ENCODE measurements around the gene LHX6. TPM values are rescaled to one million over a fixed set of nuclear protein-coding genes. Genes with fewer than 3 reads are reported as not detected.

The LHX6 gene
- total and polyA plus RNA-seq, 2 of the 8 experiments (the other 6 are each of a cell fraction or from before 2014, with no cell fraction given) = 0.92 to 1.2 TPM

- ChIA-PET POLR2A (ENCODE audit: partially characterized antibody) (no interaction called here), CTCF (ENCODE audit: partially characterized antibody) (interaction anchor here (1.4 to 1.9 kb wide), 4 partner anchors 14 to 125 kb away, joined by 3 to 5 read pairs (median 4); partner anchors contain the start of gene NDUFA8)
- peaks cover 0 to 27% (median 14%) of the 10 kb centered on the region in 4 experiments; a peak in 6 of 8 replicates for H3K36me3 ChIP-seq (ENCODE audit: control insufficient read depth in 2 of 4, insufficient read depth in 4 of 4, low read length in 3 of 4)
- FAIRE-seq = no peak
- no peak overlapping the region for H3K9ac ChIP-seq (replicated peaks in 1 of 4; ENCODE audit: extremely low read depth in 1 of 4, low read depth in 3 of 4, low read length in 3 of 4)
- H3K4me3 ChIP-seq (ENCODE audit: extremely low read depth in 1 of 4, insufficient read depth in 2 of 4, low read depth in 3 of 4, low read length in 4 of 4) = no peak overlapping the region
- peaks cover 0 to 9% of the 10 kb centered on the region in 2 experiments for H4K20me1 ChIP-seq (replicated peaks in 1 of 2; ENCODE audit: control insufficient read depth in 1 of 2, insufficient read depth in 2 of 2, low read length in 2 of 2)
- no peak for DNase-seq (ENCODE audit: low read depth in 1 of 2, low spot score in 2 of 2)
- no peak overlapping the region for H2BK15ac ChIP-seq (ENCODE audit: low read length)
- H3K27me3 ChIP-seq (replicated peaks in 1 of 4; ENCODE audit: control insufficient read depth in 3 of 4, extremely low read depth in 1 of 4, insufficient read depth in 3 of 4, low read length in 3 of 4) = no peaks in the 10 kb centered on the region
- 93% methylated on average over 2 of the region's 2 CpGs; no CpG with 5 or more reads in 1 of the 2 experiments for WGBS, 2 experiments (ENCODE audit: extremely low coverage in 1 of 2, insufficient coverage in 1 of 2, insufficient read length in 1 of 2, insufficient replicate concordance in 2 of 2, low coverage in 1 of 2, low lambda C conversion rate in 2 of 2, missing lambda C conversion rate in 1 of 2)
- no peaks in the 10 kb centered on the region for H3K9me3 ChIP-seq (ENCODE audit: insufficient read depth in 2 of 2, low read depth in 1 of 2, low read length in 1 of 2)
- no peak overlapping the region for H3K4me2 ChIP-seq (ENCODE audit: insufficient read depth in 1 of 2, low read depth in 2 of 2, low read length in 2 of 2)
- no peak overlapping the region for H3K56ac ChIP-seq (replicated peaks; ENCODE audit: insufficient read length, low read depth, low read length)
- no peak overlapping the region for H2BK120ac ChIP-seq (replicated peaks; ENCODE audit: low read depth, low read length)
- H3K79me2 ChIP-seq (ENCODE audit: control insufficient read depth in 1 of 2, insufficient read depth in 2 of 2, low read length in 2 of 2) = no peaks in the 10 kb centered on the region; a peak in 1 of 4 replicates
- H2AFZ ChIP-seq (ENCODE audit: low read length) = no peak overlapping the region
- no peak overlapping the region for H4K8ac ChIP-seq (ENCODE audit: extremely low read depth, insufficient read depth, low read length)
- no peak overlapping the region for H3K14ac ChIP-seq (ENCODE audit: insufficient read length)
- no peak overlapping the region for H2BK12ac ChIP-seq (ENCODE audit: low read depth, low read length)
- H3K18ac ChIP-seq (ENCODE audit: extremely low read depth, low read length) = no peak overlapping the region
- no peak overlapping the region for H3K23ac ChIP-seq (ENCODE audit: insufficient read length)
- H3K23me2 ChIP-seq (ENCODE audit: low read depth, low read length) = no peaks in the 10 kb centered on the region
- no peak overlapping the region for H4K91ac ChIP-seq (replicated peaks; ENCODE audit: insufficient read length, low read length)
- no peak overlapping the region for H4K5ac ChIP-seq (ENCODE audit: insufficient read length, low read depth, low read length)
- peaks cover 0 to 6% (median 5%) of the 10 kb centered on the region in 4 experiments; a peak in 4 of 7 replicates for H3K4me1 ChIP-seq (replicated peaks in 1 of 4; ENCODE audit: control insufficient read depth in 3 of 4, insufficient read depth in 4 of 4, low read length in 3 of 4)
- no peaks in the 10 kb centered on the region for H3K79me1 ChIP-seq (ENCODE audit: low read depth, low read length)
- no peak overlapping the region for H2BK5ac ChIP-seq (ENCODE audit: low read depth, low read length)
- H2AK5ac ChIP-seq (ENCODE audit: low read depth, low read length) = no peak overlapping the region
- no peak overlapping the region for H2BK20ac ChIP-seq (ENCODE audit: low read length)
- no peak overlapping the region for H3K4ac ChIP-seq (replicated peaks; ENCODE audit: insufficient read length, low read depth, low read length)
- H3K27ac ChIP-seq (ENCODE audit: low read depth, low read length) = no peak overlapping the region
- TF ChIP-seq, protein P1, sequence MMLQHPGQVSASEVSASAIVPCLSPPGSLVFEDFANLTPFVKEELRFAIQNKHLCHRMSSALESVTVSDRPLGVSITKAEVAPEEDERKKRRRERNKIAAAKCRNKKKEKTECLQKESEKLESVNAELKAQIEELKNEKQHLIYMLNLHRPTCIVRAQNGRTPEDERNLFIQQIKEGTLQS (IDR thresholded peaks at IDR 0.05; ENCODE audit: insufficient read depth, low read depth, low read length) = no peak
- TF ChIP-seq GTF2F1 (IDR thresholded peaks at IDR 0.05; ENCODE audit: borderline replicate concordance, low read depth, low read length) (no peak), CBX8 (IDR thresholded peaks at IDR 0.05; ENCODE audit: borderline replicate concordance, low read depth, low read length) (no peak), CTBP2 (IDR thresholded peaks at IDR 0.05; ENCODE audit: borderline replicate concordance, insufficient read depth, insufficient read length, low read length) (no peak), KDM4A (IDR thresholded peaks at IDR 0.05; ENCODE audit: low read depth, low read length, severe bottlenecking) (no peak), POLR2AphosphoS5 (IDR thresholded peaks at IDR 0.05; ENCODE audit: low read depth, low read length) (no peak)
Observed at GRCh38 chr9:122251351-122251750, 22.6 kb upstream of the LHX6 start.
